Karpas-422 (cell line): Measurements from ENCODE around the gene LEKR1. TPM values are rescaled to one million over a fixed set of nuclear protein-coding genes. Genes with fewer than 3 reads are reported as not detected.
A peak's percentile ranks its signal among the peaks of the same experiment; 100 is the strongest.

ENCODE experiments used
- DNase-seq: peaks from one replicate; pipeline ENCODE4 v3.0.0-alpha.2; 2015
- H2AFZ ChIP-seq: fragments of 200-600 bp; sonication (generic); 2 replicates; pipeline ENCODE4 v1.6.1; 2014; ENCODE audit warnings: antibody characterized with exemption, low read length, mixed read lengths
- H3K27ac ChIP-seq: fragments of 200-600 bp; sonication (generic); 2 replicates; pipeline ENCODE4 v1.5.1; 2014; ENCODE audit warnings: mild to moderate bottlenecking, low read length, moderate library complexity
- H3K27me3 ChIP-seq: fragments of 200-600 bp; sonication (generic); 2 replicates; pipeline ENCODE4 v1.6.1; 2014; ENCODE audit warnings: low read length, mixed read lengths
- H3K36me3 ChIP-seq: fragments of 200-600 bp; sonication (generic); 2 replicates; pipeline ENCODE4 v1.6.1; 2014; ENCODE audit warnings: low read length, mixed read lengths; ENCODE audit not compliant: insufficient read depth
- H3K4me1 ChIP-seq: fragments of 200-600 bp; sonication (generic); 2 replicates; pipeline ENCODE4 v1.6.1; 2014; ENCODE audit warnings: mild to moderate bottlenecking, low read length, mixed read lengths
- H3K4me2 ChIP-seq: fragments of 200-600 bp; sonication (generic); 2 replicates; pipeline ENCODE4 v1.6.1; 2014; ENCODE audit warnings: low read length, low read depth, mild to moderate bottlenecking; ENCODE audit not compliant: poor library complexity, severe bottlenecking
- H3K4me3 ChIP-seq: fragments of 200-600 bp; sonication (generic); 2 replicates; pipeline ENCODE4 v1.5.1; 2014; ENCODE audit warnings: mild to moderate bottlenecking, antibody characterized with exemption, low read length, mixed read lengths
- H3K79me2 ChIP-seq: fragments of 200-600 bp; sonication (generic); 2 replicates; pipeline ENCODE4 v1.6.1; 2014; ENCODE audit warnings: mild to moderate bottlenecking, low read length, mixed read lengths
- H3K9ac ChIP-seq: fragments of 200-600 bp; sonication (generic); 2 replicates; pipeline ENCODE4 v1.6.0; 2014; ENCODE audit warnings: low read length
- H3K9me2 ChIP-seq: fragments of 200-600 bp; sonication (generic), shearing (Covaris generic); replicated peaks from 2 replicates; pipeline ENCODE4 v1.6.0; 2014; ENCODE audit warnings: mild to moderate bottlenecking, low read length, moderate library complexity; ENCODE audit not compliant: insufficient read depth
- H3K9me3 ChIP-seq: fragments of 300-700, 200-600 bp; sonication (generic); 2 replicates; pipeline ENCODE4 v1.6.1; 2014; ENCODE audit warnings: low read length, mixed read lengths
- H4K20me1 ChIP-seq: fragments of 200-600 bp; sonication (generic); 2 replicates; pipeline ENCODE4 v1.6.1; 2014; ENCODE audit warnings: mild to moderate bottlenecking, antibody characterized with exemption, low read length, low read depth; ENCODE audit not compliant: insufficient read depth
- total RNA-seq: library from RNA; depleted of rRNA; stranded (reverse); fragments of >200 nt; shearing (Covaris generic); gene quantifications from 2 replicates; pipeline ENCODE4 v1.2.3, GENCODE V29; 2014; ENCODE audit warnings: low replicate concordance

The LEKR1 gene
- total RNA-seq, 1 experiment from 2014 or later: 6.4 TPM

GRCh38 chr3:157058392-157059071, 232.4 kb downstream of the LEKR1 start:
- H3K9me3 ChIP-seq: no peaks in the 10 kb centered on the region
- H3K4me2 ChIP-seq: no peak overlapping the region
- DNase-seq: no peak
- no peaks in the 10 kb centered on the region for H3K4me1 ChIP-seq
- no peak overlapping the region for H3K4me3 ChIP-seq
- H3K9ac ChIP-seq: no peak overlapping the region
- H4K20me1 ChIP-seq: no peaks in the 10 kb centered on the region
- H2AFZ ChIP-seq: no peak overlapping the region
- no peaks in the 10 kb centered on the region for H3K27me3 ChIP-seq
- no peaks in the 10 kb centered on the region for H3K36me3 ChIP-seq
- no peaks in the 10 kb centered on the region for H3K9me2 ChIP-seq
- H3K27ac ChIP-seq: no peak overlapping the region
- H3K79me2 ChIP-seq: no peaks in the 10 kb centered on the region

- no peaks in the 10 kb centered on the region for H4K20me1 ChIP-seq
- DNase-seq: no peak
- no peaks in the 10 kb centered on the region for H3K9me2 ChIP-seq
- no peak overlapping the region for H2AFZ ChIP-seq
- no peaks in the 10 kb centered on the region for H3K9me3 ChIP-seq
- no peak overlapping the region for H3K4me3 ChIP-seq
- H3K4me2 ChIP-seq: no peak overlapping the region
- no peak overlapping the region for H3K27ac ChIP-seq
- no peaks in the 10 kb centered on the region for H3K27me3 ChIP-seq
- H3K9ac ChIP-seq: no peak overlapping the region
- H3K36me3 ChIP-seq: no peaks in the 10 kb centered on the region
- peaks cover 3% of the 10 kb centered on the region for H3K4me1 ChIP-seq
- no peaks in the 10 kb centered on the region for H3K79me2 ChIP-seq
Observed at GRCh38 chr3:157059181-157059580, 233.0 kb downstream of the LEKR1 start.

DNA sequence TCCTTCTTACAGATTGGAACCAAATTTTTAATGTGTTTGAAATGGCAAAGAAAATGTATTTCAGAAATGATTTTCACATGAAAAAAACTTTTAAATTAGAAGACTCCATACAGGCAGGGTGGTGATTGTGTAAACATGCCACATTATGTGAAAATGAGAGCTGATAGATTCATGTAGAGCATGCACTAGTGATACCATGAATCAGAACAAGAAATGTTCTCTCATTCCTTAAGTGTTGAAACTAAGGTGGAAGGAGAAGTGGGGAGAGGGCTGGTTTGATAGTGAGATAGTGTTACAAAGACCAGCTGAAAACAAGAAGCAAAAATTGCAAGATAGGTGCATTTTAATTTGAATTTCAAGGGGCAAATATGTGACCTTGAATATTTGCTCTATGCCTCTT, 233.5 kb downstream of the LEKR1 start:
- DNase-seq: no peak
- Histone ChIP-seq H2AFZ (no peak overlapping the region), H3K9me3 (no peaks in the 10 kb centered on the region), H3K4me2 (no peak overlapping the region), H3K9me2 (no peaks in the 10 kb centered on the region), H4K20me1 (no peaks in the 10 kb centered on the region), H3K36me3 (no peaks in the 10 kb centered on the region), H3K27ac (no peak overlapping the region), H3K27me3 (no peaks in the 10 kb centered on the region), H3K9ac (no peak overlapping the region), H3K4me1 (peaks cover 7% of the 10 kb centered on the region), H3K79me2 (no peaks in the 10 kb centered on the region), H3K4me3 (no peak overlapping the region)

DNA sequence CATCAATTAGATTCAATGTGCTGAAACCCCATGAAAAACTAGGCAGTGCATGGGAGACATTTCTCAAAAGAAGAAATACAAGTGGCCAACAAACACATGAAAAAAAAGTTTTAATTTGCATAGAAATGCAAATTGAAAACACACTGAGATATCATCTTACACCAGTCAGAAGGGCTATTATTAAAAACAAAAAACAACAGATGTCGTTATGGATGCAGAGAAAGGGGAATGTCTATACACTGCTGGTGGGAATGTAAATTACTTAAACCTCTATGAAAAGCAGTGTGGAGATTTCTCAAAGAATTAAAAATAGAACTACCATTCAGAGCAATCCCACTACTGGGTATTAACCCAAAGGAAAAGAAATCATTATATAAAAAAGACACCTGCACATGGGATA, 235.1 kb downstream of the LEKR1 start:
- Histone ChIP-seq H3K4me1 (peaks cover 9% of the 10 kb centered on the region), H3K9me3 (no peaks in the 10 kb centered on the region), H3K9ac (no peak overlapping the region), H3K4me2 (no peak overlapping the region), H3K79me2 (no peaks in the 10 kb centered on the region), H3K4me3 (no peak overlapping the region), H3K9me2 (no peaks in the 10 kb centered on the region), H3K27me3 (no peaks in the 10 kb centered on the region), H3K27ac (no peak overlapping the region), H3K36me3 (no peaks in the 10 kb centered on the region), H2AFZ (no peak overlapping the region), H4K20me1 (no peaks in the 10 kb centered on the region)
- DNase-seq: no peak

- Histone ChIP-seq H3K9me3 (no peaks in the 10 kb centered on the region), H4K20me1 (no peaks in the 10 kb centered on the region), H3K79me2 (no peaks in the 10 kb centered on the region), H3K27ac (no peak overlapping the region), H3K9me2 (no peaks in the 10 kb centered on the region), H3K4me3 (no peak overlapping the region), H2AFZ (no peak overlapping the region), H3K4me1 (peaks cover 15% of the 10 kb centered on the region), H3K36me3 (no peaks in the 10 kb centered on the region), H3K27me3 (no peaks in the 10 kb centered on the region), H3K9ac (no peak overlapping the region), H3K4me2 (no peak overlapping the region)
- no peak for DNase-seq
Observed at GRCh38 chr3:157063469-157063868, 237.3 kb downstream of the LEKR1 start.

- no peak overlapping the region for H3K9ac ChIP-seq
- H4K20me1 ChIP-seq: no peaks in the 10 kb centered on the region
- H3K4me3 ChIP-seq: no peak overlapping the region
- no peak overlapping the region for H2AFZ ChIP-seq
- H3K4me1 ChIP-seq: peaks cover 15% of the 10 kb centered on the region
- H3K79me2 ChIP-seq: no peaks in the 10 kb centered on the region
- no peak overlapping the region for H3K4me2 ChIP-seq
- H3K27me3 ChIP-seq: no peaks in the 10 kb centered on the region
- no peaks in the 10 kb centered on the region for H3K9me2 ChIP-seq
- DNase-seq: no peak
- no peaks in the 10 kb centered on the region for H3K9me3 ChIP-seq
- no peaks in the 10 kb centered on the region for H3K36me3 ChIP-seq
- H3K27ac ChIP-seq: no peak overlapping the region
Observed at GRCh38 chr3:157063926-157064325, 237.8 kb downstream of the LEKR1 start.

DNA sequence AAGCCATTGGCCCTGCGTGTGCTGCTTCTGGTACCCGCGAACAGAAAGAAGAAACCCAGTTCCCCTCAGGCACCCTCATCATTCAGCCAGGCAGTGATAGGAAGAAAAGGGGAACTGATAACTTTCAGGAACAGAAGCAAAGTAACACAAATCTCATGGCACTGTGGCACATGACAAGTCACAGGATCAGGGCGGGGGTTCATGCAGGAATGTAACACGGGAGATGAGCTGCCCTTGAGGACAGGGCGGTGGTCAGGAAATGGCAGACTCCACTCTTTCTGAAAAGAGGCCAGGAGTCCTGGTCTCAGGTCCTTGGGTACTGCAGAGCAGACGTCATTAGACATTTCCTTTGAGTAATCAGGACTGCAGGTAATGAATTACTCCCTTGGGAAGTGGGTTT, 238.2 kb downstream of the LEKR1 start:
- Histone ChIP-seq H3K36me3 (no peaks in the 10 kb centered on the region), H3K9ac (no peak overlapping the region), H2AFZ (no peak overlapping the region), H3K27ac (no peak overlapping the region), H4K20me1 (no peaks in the 10 kb centered on the region), H3K79me2 (no peaks in the 10 kb centered on the region), H3K9me2 (no peaks in the 10 kb centered on the region), H3K4me1 (peaks cover 15% of the 10 kb centered on the region), H3K4me2 (no peak overlapping the region), H3K4me3 (no peak overlapping the region), H3K9me3 (no peaks in the 10 kb centered on the region), H3K27me3 (no peaks in the 10 kb centered on the region)
- peak; percentile 47 for DNase-seq

DNA sequence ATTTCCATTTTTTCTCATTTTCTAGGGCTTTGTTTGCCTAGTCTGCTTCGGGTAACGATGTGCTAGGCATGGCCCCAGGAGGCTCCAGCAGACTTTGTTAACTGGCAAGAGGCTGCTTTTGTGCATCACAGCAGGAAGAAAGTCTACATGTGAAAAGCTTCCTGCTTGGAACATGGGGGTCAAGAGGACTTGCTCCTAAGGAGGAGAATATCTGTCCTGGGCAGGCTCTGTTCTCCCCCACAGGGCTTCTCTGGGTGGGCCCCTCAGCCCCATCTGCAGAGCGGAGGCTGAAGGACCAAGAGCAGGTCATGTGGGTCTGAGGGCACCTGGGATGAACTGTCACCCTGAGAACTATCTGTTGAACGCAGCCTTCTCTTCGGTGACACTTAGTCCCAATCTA, 239.0 kb downstream of the LEKR1 start:
- Histone ChIP-seq H3K36me3 (no peaks in the 10 kb centered on the region), H3K4me3 (no peak overlapping the region), H3K4me1 (peaks cover 15% of the 10 kb centered on the region), H3K27me3 (no peaks in the 10 kb centered on the region), H3K4me2 (no peak overlapping the region), H2AFZ (no peak overlapping the region), H3K9me2 (no peaks in the 10 kb centered on the region), H3K79me2 (no peaks in the 10 kb centered on the region), H3K9ac (no peak overlapping the region), H4K20me1 (no peaks in the 10 kb centered on the region), H3K9me3 (no peaks in the 10 kb centered on the region), H3K27ac (no peak overlapping the region)
- no peak for DNase-seq
